Measurements from ENCODE around the gene CDH12. TPM values are rescaled to one million over a fixed set of nuclear protein-coding genes. Genes with fewer than 3 reads are reported as not detected.

Gene CDH12
- total RNA-seq, 2 donors from 2014 or later, result 0.90 to 1.9 TPM

DNA sequence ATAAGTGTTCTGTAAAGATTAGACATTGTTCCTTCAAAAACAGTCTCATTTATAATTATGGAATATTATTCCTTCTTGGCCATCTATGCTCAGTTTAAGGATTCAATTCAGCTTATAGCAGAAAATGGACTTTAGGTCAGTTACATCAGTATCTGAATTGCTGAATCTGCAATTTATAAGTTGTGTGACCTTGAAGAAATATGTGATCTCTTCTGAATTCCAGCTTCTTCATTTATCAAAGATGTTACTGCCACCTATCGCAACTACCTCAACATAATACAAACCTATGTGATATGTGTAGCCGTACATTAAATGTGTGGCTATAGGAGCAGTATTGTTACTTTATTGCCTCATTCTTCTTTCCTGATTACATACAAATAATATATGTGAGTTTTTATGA, 118.2 kb downstream of the CDH12 start:
- WGBS, 2 experiments (ENCODE audit: insufficient coverage in 1 of 2, insufficient read length in 1 of 2), result 83% methylated on average over 1 of the region's 2 CpGs; no CpG with 5 or more reads in 1 of the 2 experiments
- TF ChIP-seq, protein P1, sequence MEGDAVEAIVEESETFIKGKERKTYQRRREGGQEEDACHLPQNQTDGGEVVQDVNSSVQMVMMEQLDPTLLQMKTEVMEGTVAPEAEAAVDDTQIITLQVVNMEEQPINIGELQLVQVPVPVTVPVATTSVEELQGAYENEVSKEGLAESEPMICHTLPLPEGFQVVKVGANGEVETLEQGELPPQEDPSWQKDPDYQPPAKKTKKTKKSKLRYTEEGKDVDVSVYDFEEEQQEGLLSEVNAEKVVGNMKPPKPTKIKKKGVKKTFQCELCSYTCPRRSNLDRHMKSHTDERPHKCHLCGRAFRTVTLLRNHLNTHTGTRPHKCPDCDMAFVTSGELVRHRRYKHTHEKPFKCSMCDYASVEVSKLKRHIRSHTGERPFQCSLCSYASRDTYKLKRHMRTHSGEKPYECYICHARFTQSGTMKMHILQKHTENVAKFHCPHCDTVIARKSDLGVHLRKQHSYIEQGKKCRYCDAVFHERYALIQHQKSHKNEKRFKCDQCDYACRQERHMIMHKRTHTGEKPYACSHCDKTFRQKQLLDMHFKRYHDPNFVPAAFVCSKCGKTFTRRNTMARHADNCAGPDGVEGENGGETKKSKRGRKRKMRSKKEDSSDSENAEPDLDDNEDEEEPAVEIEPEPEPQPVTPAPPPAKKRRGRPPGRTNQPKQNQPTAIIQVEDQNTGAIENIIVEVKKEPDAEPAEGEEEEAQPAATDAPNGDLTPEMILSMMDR (conservative IDR thresholded peaks at IDR 0.05), result no peak
- no peaks in the 10 kb centered on the region for H3K36me3 ChIP-seq (ENCODE audit: control insufficient read depth, insufficient read depth, low read length)
- Mint-ChIP-seq H3K27ac (no peak overlapping the region), H3K4me3 (no peak overlapping the region), H3K9me3 (no peaks in the 10 kb centered on the region), H3K27me3 (ENCODE audit: insufficient read depth) (no peaks in the 10 kb centered on the region), H3K4me1 (no peaks in the 10 kb centered on the region), H3K36me3 (ENCODE audit: low read depth) (no peaks in the 10 kb centered on the region)
- DNase-seq, result no peak
- no peaks in the 10 kb centered on the region for H3K27me3 ChIP-seq (ENCODE audit: control insufficient read depth, insufficient read depth, low read length, poor library complexity, severe bottlenecking)
- H3K27ac ChIP-seq (ENCODE audit: low read depth, low read length), result no peak overlapping the region
- no peak overlapping the region for H3K9ac ChIP-seq (ENCODE audit: extremely low read depth, low read length, poor library complexity, severe bottlenecking)
- H3K4me3 ChIP-seq (ENCODE audit: low read length), result no peak overlapping the region
- H3K9me3 ChIP-seq (ENCODE audit: control insufficient read depth, low read length), result no peaks in the 10 kb centered on the region
- H3K4me1 ChIP-seq (ENCODE audit: control insufficient read depth, insufficient read depth, low read length), result no peaks in the 10 kb centered on the region

DNA sequence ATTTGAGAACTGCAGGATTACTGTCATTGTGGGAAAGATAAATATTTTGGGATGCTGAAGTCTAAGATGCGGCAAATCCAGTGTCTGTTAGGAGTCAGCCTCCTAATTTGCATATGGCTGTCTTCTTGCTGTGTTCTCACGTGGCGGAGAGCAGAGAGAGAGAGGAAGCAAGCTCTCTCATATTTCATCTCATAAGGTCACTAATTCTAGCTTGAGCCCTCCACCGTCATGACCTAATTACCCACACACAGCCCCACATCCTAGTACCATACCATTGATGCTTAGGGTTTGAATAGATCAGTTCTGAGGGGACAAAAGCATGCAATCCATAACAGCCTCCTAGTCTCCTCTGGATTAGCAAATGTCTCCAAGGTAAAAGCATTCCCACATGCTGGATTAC, 124.5 kb downstream of the CDH12 start:
- Histone ChIP-seq H3K4me1 (ENCODE audit: control insufficient read depth, insufficient read depth, low read length) (no peaks in the 10 kb centered on the region), H3K36me3 (ENCODE audit: control insufficient read depth, insufficient read depth, low read length) (no peaks in the 10 kb centered on the region), H3K27ac (ENCODE audit: low read depth, low read length) (no peak overlapping the region), H3K4me3 (ENCODE audit: low read length) (no peak overlapping the region), H3K27me3 (ENCODE audit: control insufficient read depth, insufficient read depth, low read length, poor library complexity, severe bottlenecking) (no peaks in the 10 kb centered on the region), H3K9me3 (ENCODE audit: control insufficient read depth, low read length) (no peaks in the 10 kb centered on the region), H3K9ac (ENCODE audit: extremely low read depth, low read length, poor library complexity, severe bottlenecking) (no peak overlapping the region)
- Mint-ChIP-seq H3K9me3 (no peaks in the 10 kb centered on the region), H3K27ac (no peak overlapping the region), H3K27me3 (ENCODE audit: insufficient read depth) (no peaks in the 10 kb centered on the region), H3K4me1 (no peaks in the 10 kb centered on the region), H3K36me3 (ENCODE audit: low read depth) (no peaks in the 10 kb centered on the region), H3K4me3 (no peak overlapping the region)
- TF ChIP-seq, protein P1 (conservative IDR thresholded peaks at IDR 0.05), result no peak
- WGBS, 2 experiments (ENCODE audit: insufficient coverage in 1 of 2, insufficient read length in 1 of 2), result 81% methylated on average over 4 of the region's 4 CpGs; no CpG with 5 or more reads in 1 of the 2 experiments
- no peak for DNase-seq

DNA sequence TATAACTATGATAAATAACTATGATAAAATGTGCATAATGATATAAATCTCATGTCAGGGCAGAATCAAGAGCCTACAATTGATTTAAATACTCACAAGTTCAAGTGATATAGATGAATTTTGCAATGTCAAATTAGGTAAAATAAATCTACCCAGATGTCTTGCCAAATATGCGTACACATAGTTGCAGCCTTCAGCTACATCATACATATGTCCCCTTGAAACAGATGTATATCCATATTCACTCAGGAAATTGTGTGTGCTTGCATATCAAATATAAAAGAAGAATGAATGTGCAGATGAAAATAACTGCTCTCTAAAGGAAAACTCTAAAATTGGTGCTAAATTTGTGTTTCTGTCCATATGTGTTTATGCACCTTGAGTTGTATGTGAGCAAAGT, 130.7 kb downstream of the CDH12 start:
- no peak overlapping the region for H3K4me3 ChIP-seq (ENCODE audit: low read length)
- Mint-ChIP-seq H3K4me3 (no peak overlapping the region), H3K27ac (no peak overlapping the region), H3K4me1 (no peaks in the 10 kb centered on the region), H3K36me3 (ENCODE audit: low read depth) (no peaks in the 10 kb centered on the region), H3K27me3 (ENCODE audit: insufficient read depth) (no peaks in the 10 kb centered on the region), H3K9me3 (peaks cover 15% of the 10 kb centered on the region)
- no peaks in the 10 kb centered on the region for H3K27me3 ChIP-seq (ENCODE audit: control insufficient read depth, insufficient read depth, low read length, poor library complexity, severe bottlenecking)
- no peak for DNase-seq
- WGBS, 2 experiments (ENCODE audit: insufficient coverage in 1 of 2, insufficient read length in 1 of 2), result 83% methylated on average over 1 of the region's 1 CpG; no CpG with 5 or more reads in 1 of the 2 experiments
- no peaks in the 10 kb centered on the region for H3K9me3 ChIP-seq (ENCODE audit: control insufficient read depth, low read length)
- H3K27ac ChIP-seq (ENCODE audit: low read depth, low read length), result no peak overlapping the region
- TF ChIP-seq, protein P1 (conservative IDR thresholded peaks at IDR 0.05), result no peak
- H3K9ac ChIP-seq (ENCODE audit: extremely low read depth, low read length, poor library complexity, severe bottlenecking), result no peak overlapping the region
- no peaks in the 10 kb centered on the region for H3K4me1 ChIP-seq (ENCODE audit: control insufficient read depth, insufficient read depth, low read length)
- H3K36me3 ChIP-seq (ENCODE audit: control insufficient read depth, insufficient read depth, low read length), result no peaks in the 10 kb centered on the region

Data from endodermal cell (in vitro differentiated cells).